Stimulated activated CD4-positive, alpha-beta T cell treated with anti-CD3 and anti-CD28 coated beads, Interleukin-15, amount 100 ng/mL, for 24 hours (primary cell): ENCODE measurements around the gene RELCH.

Source experiments
- DNase-seq: peaks from one replicate; pipeline ENCODE4 v3.0.0-alpha.2; 2020

The RELCH gene

GRCh38 chr18:62196980-62197379, 9.9 kb downstream of the RELCH start:
- no peak for DNase-seq

DNA sequence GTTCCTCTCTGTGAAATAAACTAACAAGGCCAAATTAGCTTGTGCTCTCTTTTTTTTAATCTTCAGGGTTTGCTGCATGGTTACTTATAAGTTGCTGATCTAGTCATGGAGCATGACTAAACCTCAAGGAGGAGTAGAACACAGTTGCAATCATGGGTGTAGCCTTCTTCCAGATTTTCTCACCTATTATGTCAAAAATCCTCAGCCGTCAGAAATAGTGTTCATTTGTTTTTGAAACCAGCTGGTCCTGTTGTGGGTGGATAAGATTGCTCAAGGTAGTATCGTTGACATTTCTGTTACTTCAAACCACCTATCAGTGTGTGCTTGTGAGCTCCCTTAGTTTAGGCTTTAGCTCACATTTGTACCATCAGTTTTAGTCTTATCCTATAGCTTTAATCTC, 11.2 kb downstream of the RELCH start:
- DNase-seq, result no peak

DNA sequence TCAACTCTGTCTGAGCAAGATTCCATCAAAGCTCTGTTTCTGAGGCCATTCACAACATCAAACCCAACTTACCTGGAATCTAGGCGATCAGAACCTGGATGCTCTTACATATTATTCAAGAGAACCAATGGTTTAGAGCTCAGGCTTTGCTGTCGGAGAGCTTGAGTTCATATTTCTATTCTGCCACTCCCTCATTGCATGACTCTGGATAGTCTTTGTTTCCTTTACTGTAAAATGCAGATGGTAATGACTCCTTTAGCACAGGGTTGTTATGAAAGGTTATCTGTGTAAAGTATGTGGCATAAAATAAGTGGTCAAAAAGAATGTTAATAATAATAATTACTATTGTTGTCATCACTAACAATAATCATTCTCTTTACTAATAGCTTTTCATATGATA, 12.6 kb downstream of the RELCH start:
- DNase-seq, result no peak

- no peak for DNase-seq
Measured at GRCh38 chr18:62200121-62200914, 13.3 kb downstream of the RELCH start.

DNA sequence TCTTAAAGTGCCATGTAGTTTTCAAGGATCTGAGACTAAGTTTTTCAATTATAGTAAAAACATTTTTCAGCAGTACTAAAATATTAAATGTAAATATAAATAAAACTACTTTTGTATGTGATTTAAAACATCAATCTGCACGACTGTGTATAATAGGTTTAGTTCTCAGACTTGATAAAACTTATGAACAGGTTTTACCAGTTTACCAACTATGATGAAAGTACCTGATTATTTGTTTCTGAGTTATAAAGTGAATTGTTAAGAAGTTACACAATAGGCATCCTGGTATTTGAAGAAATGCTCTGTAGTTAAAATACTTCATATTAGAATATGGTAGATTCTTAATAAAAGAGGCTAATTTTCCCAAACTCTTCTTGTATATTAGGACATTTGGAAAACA, 14.8 kb downstream of the RELCH start:
- no peak for DNase-seq

DNA sequence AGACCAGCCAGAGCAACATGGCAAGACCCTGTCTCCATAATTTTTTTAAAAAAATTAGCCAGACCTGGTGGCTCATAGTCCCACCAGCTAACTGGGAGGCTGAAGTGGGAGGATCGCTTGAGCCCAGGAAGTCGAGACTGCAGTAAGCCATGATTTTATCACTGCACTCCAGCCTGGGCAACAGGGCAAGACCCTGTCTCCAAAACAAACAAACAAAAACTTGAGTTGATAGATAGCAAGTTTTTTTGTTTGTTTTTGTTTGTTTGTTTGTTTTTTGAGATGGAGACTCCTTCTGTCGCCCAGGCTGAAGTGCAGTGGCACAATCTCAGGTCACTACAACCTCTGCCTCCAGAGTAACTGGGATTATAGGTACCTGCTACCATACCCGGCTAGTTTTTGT, 18.8 kb downstream of the RELCH start:
- no peak for DNase-seq

- no peak for DNase-seq
Measured at GRCh38 chr18:62206593-62206992, 19.5 kb downstream of the RELCH start.

DNA sequence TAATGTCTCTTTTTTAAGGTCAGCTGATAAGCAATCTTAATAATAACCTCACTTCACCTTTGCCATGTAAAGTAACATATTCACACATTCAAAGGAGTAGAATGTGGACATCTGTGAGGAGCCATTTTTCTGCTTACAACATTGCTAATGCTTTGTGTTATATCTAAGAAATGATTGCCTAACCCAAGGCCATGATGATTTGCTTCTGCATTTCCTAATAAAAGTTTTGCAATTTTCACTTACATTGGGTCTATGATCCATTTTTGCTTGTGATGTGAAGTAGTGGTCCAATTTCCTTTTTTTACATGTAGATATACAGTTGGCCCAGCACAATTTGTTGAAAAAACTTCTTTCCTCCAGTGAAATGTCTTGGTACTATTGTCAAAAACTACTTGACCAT, 22.0 kb downstream of the RELCH start:
- no peak for DNase-seq

- no peak for DNase-seq
Measured at GRCh38 chr18:62210138-62210537, 23.1 kb downstream of the RELCH start.

DNA sequence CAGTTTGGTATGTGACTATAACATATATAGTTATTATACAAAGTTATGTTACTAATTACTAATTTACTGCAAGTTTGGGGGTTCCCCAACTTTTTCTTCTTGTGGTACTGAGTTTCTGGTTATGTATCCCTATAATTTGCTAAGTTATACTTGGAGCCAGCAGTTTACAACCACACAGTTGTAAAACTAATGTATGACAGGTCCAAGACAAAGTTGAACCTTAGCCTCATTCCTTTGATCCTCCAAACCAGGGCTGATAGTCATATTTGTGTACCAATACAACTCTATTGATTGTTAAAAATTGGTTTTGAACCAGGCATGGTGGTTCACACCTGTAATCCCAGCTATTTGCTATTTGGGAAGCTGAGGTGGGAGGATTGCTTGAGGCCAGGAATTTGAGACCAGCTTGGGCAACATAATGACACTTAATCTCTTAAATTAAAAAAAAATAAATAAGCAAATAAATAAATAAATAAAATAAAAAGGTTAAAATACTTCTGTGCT, 24.3 kb downstream of the RELCH start:
- no peak for DNase-seq

- DNase-seq, result no peak
Measured at GRCh38 chr18:62214790-62215189, 27.7 kb downstream of the RELCH start.

GRCh38 chr18:62224229-62224628, 37.2 kb downstream of the RELCH start:
- no peak for DNase-seq

DNA sequence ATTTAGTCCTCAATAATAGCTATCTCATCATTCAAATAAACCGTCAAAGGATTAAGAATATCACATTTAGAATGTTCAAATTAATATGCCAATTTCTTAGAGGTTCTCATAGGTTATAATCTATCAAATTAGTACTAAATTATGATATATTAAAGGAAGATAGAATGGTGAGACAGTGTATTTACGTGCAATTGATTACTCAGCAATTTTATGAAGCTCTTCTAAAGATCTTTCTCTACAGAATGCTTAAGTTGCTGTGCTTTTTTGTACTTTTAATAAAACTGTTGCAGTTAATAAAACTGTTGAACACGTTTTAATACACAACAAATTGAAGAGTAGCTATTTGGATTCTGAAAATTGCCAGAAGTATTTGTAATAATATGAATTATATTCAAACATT, 39.0 kb downstream of the RELCH start:
- no peak for DNase-seq

DNA sequence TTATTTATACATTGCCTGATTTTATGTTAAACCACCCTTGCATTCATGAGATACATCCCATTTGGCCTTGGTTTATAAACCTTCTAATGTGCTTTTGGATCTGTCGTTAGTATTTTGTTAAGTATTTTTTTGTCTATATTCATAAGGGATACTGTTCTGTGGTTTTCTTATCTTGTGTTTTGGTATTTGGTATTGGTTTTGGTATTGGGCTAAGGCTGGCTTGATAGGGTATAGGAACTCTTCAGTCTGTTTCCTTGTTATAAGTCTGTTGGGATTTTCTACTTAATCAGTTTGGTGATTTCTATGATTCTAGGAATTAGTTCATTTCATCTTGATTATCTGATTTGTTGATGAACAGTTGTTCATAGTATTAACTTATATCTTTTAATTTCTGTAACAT, 49.2 kb downstream of the RELCH start:
- DNase-seq, result no peak

DNA sequence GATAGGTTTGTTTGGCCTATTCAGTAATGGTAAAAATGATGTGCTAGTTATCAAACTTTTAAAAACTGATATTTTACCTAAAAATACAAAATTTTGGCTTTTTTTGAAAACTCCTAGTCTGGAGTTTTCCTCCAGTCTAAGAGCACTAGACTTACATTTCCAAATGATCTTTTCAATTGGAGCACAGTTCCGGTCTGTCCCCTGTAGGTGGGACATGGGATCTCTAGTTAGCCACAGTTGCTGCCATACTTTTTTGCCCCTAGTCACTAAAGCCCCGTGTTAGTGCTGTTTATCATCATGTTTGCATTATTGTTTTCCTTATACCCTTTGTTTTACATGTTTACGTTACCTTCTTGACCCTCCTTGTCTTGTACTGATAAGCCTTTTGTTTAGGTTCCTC, 52.4 kb downstream of the RELCH start:
- no peak for DNase-seq

- no peak for DNase-seq
Measured at GRCh38 chr18:62242955-62243354, 55.9 kb downstream of the RELCH start.

DNA sequence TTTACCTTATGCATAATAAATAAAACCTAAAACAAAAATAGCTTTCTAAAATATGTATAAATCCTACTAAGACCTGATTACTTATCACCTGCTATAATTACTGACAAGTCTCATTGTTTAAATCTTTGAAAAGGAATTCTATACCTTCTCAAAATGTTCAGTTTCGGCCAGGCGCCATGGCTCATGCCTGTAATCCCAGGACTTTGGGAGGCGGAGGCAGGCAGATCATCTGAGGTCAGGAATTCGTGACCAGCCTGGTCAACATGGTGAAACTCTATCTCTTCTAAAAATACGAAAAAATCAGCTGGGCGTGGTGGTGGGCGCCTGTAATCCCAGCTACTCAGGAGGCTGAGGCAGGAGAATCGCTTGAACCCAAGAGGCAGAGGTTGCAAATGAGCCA, 58.1 kb downstream of the RELCH start:
- DNase-seq, result no peak

- no peak for DNase-seq
Measured at GRCh38 chr18:62245699-62246098, 58.6 kb downstream of the RELCH start.

DNA sequence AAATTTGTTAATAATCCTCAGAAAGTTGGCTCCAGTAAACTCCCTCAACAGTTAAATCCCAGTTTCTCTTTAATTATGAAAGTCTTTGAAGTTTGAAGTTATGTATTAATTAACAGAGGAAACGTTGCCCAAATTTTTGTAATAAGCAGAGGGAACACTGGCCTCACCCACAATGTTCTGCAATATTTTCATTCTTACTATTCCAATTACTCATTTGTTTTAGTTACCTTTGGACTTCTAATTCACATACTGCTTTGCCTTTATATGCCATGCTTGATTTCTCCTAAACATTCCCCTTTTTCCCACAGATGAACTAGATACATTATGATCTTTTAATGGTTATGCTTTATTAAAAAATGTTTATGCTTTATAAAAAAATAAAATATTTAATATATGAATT, 61.3 kb downstream of the RELCH start:
- no peak for DNase-seq

- DNase-seq, result peak; percentile 81
Measured at GRCh38 chr18:62249478-62250097, 62.5 kb downstream of the RELCH start.

GRCh38 chr18:62250475-62250874, 63.4 kb downstream of the RELCH start:
- no peak for DNase-seq

GRCh38 chr18:62258093-62258492, 71.0 kb downstream of the RELCH start:
- DNase-seq, result no peak

- DNase-seq, result no peak
Measured at GRCh38 chr18:62258616-62259015, 71.6 kb downstream of the RELCH start.

GRCh38 chr18:62262061-62262460, 75.0 kb downstream of the RELCH start:
- DNase-seq, result no peak

DNA sequence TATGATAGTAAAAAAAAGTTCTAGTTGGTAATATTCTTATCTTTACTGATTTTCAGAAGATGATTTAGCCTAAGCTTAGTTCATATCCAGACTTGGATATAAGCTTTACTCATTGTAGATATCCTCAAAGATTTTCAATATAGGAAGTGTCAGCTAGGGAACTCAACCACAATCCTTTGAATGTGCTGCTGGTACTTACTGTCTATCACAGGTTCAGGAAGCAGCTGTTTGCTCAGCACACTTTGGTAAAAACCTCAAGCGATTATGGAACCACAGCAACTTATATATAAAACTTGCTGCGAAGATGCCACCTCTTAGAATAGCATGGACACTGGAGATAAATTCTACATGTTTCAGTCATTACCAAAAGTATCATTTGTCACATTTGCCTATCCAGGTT, 77.9 kb downstream of the RELCH start:
- DNase-seq, result no peak
